ENCODE measurements around the gene SLC66A2.

SLC66A2 gene

DNA sequence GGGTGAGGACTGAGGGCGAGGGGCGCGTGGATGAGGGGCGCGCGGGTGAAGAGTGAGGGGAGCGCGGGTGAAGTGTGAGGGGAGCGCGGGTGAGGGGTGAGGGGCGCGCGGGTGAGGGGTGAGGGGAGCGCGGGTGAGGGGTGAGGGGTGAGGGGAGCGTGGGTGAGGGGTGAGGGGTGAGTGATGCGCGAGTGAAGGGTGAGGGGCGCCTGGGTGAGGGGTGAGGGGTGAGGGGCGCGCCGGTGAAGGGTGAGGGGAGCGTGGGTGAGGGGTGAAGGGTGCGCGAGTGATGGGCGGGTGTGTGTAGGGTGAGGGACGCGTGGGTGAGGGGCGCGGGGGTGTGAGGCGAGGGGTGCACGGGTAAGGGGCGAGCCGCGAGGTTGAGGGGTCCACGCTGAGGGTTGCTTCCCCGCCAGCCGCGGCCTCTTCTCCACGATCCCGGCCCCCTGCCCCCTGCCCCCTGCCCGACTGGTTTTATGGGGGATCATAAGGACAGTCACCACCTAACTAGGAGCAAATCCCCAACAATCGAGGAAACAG, 1.1 kb upstream of the SLC66A2 start:
- in situ Hi-C loops (cut with MboI; ENCODE audit: low sequenced_read_pairs) = no loop called here

DNA sequence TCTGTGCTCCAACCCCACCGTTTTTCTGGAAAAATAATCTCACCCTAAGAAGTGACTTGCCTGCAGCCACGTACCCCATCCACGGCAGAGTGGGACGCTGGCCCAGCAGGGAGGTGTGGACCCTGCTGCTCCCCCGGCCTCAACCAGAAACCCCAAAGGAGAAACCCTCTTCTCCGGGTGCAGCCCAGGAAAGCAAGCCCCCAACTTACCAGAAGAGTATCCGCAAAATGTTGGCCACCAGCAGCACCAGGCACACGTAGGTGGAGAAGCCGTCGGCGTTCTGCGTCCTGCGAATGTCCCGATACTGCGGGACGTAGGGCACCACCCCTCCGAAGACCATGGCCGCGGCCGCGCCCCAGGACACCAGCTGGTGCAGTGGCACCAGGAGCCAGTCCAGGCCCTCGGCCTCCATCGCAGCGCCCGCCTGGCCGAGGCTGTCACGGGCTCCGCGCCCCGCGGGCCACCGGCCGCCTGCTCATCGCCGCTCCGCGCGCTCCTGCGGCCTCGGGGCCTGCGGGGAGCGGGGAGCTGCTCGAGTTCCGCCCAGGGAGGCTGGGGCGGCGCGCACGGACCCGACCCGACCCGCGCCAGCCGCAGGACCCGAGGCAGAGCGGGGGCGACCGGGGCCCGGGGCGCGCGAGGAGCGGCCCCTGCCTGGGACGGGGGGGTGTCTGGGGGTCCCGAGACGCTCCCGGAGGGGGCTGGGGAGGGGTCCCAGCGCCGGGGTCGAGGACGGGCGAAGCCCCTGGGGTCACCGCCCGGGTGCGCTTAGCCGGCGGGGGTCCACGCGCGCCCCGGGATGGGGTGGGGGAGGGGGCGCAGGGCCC, 725 bp downstream of the SLC66A2 start:
- in situ Hi-C loops (cut with MboI; ENCODE audit: low sequenced_read_pairs) = no loop called here

DNA sequence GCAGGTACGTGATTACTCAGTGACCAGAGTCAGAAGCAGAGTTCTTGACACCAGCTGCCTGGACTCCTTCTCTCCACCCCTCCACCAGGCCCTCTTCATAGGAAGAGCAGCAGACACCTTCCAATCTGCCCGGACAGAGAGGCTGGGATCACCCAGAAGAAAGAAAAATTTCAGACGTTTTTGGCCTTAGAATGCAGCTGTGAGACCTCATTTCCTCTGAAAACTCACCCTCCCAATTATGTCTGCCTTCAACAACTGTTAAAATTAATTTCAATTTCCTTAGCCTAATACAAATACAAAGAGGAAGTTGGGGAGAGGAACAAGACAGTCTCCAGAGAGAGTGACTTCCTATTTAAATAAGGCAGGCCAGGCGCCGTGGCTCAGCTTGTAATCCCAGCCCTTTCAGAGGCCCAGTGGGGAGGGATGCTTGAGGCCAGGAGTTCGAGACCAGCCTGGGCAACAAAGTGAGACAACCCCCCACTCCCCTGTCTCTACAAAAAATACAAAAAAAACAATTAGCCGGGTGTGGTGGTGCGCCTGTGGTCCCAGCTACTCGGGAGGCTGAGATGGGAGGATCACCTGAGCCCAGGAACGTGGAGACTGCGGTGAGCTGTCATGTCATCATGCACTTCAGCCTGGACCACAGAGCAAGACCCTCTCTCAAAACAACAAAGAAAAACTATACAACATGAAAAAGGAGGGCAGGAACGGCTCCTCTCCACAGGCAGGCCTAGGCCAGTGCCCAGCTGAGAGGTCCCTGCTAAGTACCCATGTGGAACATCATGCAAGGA, 1.6 kb downstream of the SLC66A2 start:
- in situ Hi-C loops (cut with MboI; ENCODE audit: low sequenced_read_pairs) = no loop called here

DNA sequence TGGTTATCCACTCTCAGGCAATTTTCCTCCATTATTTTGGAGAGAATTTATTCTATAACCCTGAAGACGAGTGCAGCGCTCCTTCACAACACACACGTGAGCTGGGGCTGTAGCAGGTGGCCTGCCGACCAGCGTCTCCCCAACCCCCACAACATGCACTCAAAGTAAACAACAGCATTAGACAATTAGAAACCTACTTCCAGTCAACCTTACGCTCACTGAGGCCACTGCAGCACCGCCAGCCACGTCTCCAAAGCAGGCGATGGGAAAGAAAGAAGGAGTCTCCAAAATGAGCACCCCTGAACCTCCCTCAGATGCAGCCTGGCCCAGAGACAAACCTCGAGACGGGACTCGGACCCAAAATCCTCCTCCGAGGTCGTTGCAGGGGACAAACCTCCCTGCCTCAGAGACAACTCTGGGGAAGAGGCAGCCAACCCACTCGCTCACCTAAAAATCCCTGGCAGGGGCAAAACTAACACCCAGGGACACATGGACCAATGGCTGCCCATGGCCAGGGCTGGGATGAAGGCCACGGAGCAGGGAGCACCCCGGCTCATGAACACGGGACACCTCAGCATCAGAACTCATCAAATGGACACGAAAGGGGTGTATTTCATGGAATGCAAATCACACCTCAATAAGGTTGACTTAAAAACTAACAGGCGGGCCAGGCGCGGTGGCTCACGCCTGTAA, 2.6 kb downstream of the SLC66A2 start:
- in situ Hi-C loops (cut with MboI; ENCODE audit: low sequenced_read_pairs) = no loop called here

DNA sequence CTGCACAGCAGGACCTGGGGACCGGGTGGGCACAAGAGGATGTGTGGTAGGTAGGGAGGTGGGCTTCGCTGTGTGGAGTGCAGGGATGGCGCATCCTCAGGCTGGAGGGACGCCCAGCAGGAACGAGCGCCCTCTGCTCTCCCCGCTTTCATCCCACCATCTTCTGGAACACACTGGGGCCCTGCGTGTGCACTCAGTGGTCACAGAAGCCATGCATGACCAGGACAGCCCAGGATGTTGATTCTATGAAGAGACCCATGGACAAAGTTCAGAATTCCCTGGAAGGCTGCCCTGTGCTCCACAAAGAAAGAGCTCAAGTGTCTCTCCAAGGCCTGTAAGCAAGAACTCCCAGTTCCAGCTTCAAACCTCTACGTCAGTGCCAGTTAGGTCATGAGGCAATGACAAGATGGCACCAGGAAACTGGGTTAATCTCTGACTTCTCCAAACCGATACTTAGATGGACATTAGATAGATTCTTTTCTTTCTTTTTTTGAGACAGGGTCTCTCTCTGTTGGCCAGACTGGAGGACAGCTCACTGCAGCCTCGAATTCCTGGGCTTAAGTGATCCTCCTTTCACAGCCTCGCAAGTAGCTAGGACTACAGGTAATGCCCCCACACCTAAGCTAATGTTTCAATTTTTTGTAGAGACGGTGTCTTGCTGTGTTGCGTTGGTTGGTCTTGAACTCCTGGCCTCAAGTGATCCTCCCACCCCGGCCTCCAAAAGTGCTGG, 3.4 kb downstream of the SLC66A2 start:
- in situ Hi-C loops (cut with MboI; ENCODE audit: low sequenced_read_pairs) = no loop called here

DNA sequence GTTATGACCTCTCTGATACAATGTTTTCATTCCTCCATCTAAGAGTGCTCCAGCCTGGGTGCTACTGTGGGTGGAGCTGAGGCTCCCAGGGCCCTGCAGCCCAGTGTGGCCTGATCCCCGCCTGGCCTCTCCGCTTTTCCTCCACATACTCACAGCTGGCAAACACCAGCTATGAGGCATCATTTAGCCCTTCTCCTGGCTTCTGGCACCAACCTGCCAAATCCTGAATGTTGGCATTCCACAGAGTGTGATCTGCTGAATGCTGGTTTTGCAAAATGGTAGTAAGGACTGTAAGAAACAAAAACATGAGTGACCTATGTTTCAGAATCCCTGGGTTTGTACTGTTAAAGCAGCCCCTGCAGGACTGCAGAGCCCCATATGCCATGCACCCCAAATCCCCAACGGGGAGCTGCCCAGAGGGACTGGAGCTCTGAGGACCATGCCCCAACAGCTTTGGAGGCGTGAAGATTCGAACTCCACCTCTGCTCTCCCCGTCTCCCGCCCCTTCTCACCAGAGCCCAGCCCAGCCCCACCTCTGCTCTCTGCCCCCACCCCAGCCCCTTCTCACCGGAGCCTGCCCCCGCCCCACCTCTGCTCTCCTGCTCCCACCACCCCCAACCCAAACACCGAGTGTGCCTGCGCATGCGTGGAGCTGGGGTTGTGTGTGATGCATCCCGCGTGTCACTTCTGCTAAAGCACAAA, 4.2 kb downstream of the SLC66A2 start:
- in situ Hi-C loops (cut with MboI; ENCODE audit: low sequenced_read_pairs) = no loop called here

GRCh38 chr18:79945118-79946042, 6.1 kb downstream of the SLC66A2 start:
- in situ Hi-C loops (cut with MboI; ENCODE audit: low sequenced_read_pairs) = no loop called here

- in situ Hi-C loops (cut with MboI; ENCODE audit: low sequenced_read_pairs) = no loop called here
These were observed 6.7 kb downstream of the SLC66A2 start for GRCh38 chr18:79944746-79945117.

- in situ Hi-C loops (cut with MboI; ENCODE audit: low sequenced_read_pairs) = no loop called here
These were observed 7.2 kb downstream of the SLC66A2 start for GRCh38 chr18:79944126-79944731.

- in situ Hi-C loops (cut with MboI; ENCODE audit: low sequenced_read_pairs) = no loop called here
These were observed 7.8 kb downstream of the SLC66A2 start for GRCh38 chr18:79943608-79944125.

DNA sequence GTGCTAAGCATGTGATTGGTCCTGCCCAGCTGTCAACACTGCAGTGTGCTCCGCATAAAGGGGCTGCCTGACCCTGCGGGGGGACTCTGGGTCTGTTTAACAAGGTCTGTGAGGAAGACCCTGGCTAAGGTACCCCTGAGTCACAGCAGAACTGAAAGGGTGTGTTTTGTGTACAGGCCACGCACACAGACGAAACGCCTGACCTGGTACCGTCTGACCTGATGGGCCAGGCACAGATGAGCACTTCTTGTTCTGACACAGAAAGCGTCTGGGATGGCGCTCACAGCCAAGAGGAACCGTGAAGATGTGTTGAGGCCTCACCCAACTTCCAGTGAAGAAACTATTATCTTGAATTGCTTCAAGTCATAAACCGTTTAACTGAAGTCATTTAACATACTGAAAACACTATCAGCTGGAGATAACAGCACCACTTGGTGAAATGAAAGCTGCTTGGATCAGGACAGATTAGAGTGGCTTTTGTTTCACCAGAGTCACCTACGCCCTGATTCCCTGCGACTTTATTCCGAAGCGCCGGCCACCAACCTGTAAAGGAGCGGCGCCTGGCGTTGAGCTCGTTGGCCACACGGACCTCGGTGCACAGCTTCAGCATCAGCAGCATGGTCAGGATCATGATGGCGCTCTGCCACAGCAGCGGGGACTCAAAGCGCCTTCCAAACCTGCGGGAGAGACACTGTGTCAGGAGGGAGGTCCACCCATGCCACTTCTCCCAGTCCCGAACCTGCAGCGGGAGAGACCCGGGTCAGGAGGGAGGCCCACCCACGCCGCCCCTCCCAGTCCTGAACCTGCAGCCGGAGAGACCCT, 8.5 kb downstream of the SLC66A2 start:
- in situ Hi-C loops (cut with MboI; ENCODE audit: low sequenced_read_pairs) = no loop called here

GRCh38 chr18:79942211-79942610, 9.2 kb downstream of the SLC66A2 start:
- in situ Hi-C loops (cut with MboI; ENCODE audit: low sequenced_read_pairs) = no loop called here

GRCh38 chr18:79941473-79942119, 9.9 kb downstream of the SLC66A2 start:
- in situ Hi-C loops (cut with MboI; ENCODE audit: low sequenced_read_pairs) = no loop called here

- in situ Hi-C loops (cut with MboI; ENCODE audit: low sequenced_read_pairs) = no loop called here
These were observed 10.5 kb downstream of the SLC66A2 start for GRCh38 chr18:79940814-79941472.

GRCh38 chr18:79940126-79940813, 11.2 kb downstream of the SLC66A2 start:
- in situ Hi-C loops (cut with MboI; ENCODE audit: low sequenced_read_pairs) = no loop called here

- in situ Hi-C loops (cut with MboI; ENCODE audit: low sequenced_read_pairs) = no loop called here
These were observed 12.4 kb downstream of the SLC66A2 start for GRCh38 chr18:79939096-79939495.

All from HL-60/S4 treated with retinoic acid at 250 ng/mL for 4 days and 3 days (cell line).